MCF 10A (cell line): ENCODE data around the gene RNASEL. TPM values are rescaled to one million over a fixed set of nuclear protein-coding genes. Genes with fewer than 3 reads are reported as not detected.
A peak's percentile ranks its signal among the peaks of the same experiment; 100 is the strongest.

Source experiments
- BruUV-seq: library from RNA; stranded (reverse); fragments of 400-500 nt; replicated peaks from 2 replicates; lab custom pipeline; 2021; lab: Mats Ljungman, UMichigan
- CTCF ChIA-PET: fragments of 300-600 bp; sonication (Branson Sonifier 250); formaldehyde crosslinking; extraction: SDS; loops from one replicate; lab custom pipeline; 2021; ENCODE audit warnings: antibody characterized with exemption, inconsistent platforms; lab: Yijun Ruan, JAX
- POLR2A ChIA-PET: fragments of 300-600, 350-650 bp; sonication (Branson Sonifier 250); formaldehyde crosslinking; extraction: SDS; loops from one replicate; lab custom pipeline; 2020; ENCODE audit warnings: antibody characterized with exemption, inconsistent platforms; lab: Yijun Ruan, JAX
- DNase-seq: peaks from one replicate; pipeline ENCODE4 v3.0.0-alpha.2; 2018; ENCODE audit not compliant: unreplicated experiment
- H3K27ac Mint-ChIP-seq: one replicate; pipeline ENCODE4 v1.8.0; 2022; ENCODE audit warnings: mild to moderate bottlenecking, low read depth, mixed read lengths; ENCODE audit not compliant: unreplicated experiment
- H3K27me3 Mint-ChIP-seq: one replicate; pipeline ENCODE4 v1.8.0; 2022; ENCODE audit warnings: mixed read lengths; ENCODE audit not compliant: insufficient read depth, unreplicated experiment
- H3K36me3 Mint-ChIP-seq: one replicate; pipeline ENCODE4 v1.8.0; 2022; ENCODE audit warnings: mild to moderate bottlenecking, moderate library complexity, mixed read lengths; ENCODE audit not compliant: insufficient read depth, unreplicated experiment
- H3K4me1 Mint-ChIP-seq: one replicate; pipeline ENCODE4 v1.8.0; 2022; ENCODE audit warnings: mixed read lengths; ENCODE audit not compliant: insufficient read depth, unreplicated experiment
- H3K4me3 Mint-ChIP-seq: one replicate; pipeline ENCODE4 v1.8.0; 2022; ENCODE audit warnings: mild to moderate bottlenecking, moderate library complexity, mixed read lengths; ENCODE audit not compliant: unreplicated experiment
- H3K9me3 Mint-ChIP-seq: one replicate; pipeline ENCODE4 v1.8.0; 2022; ENCODE audit warnings: mixed read lengths; ENCODE audit not compliant: unreplicated experiment
- CTCF ChIP-seq: fragments of 200-600 bp; IDR thresholded peaks from one replicate; pipeline ENCODE4 v1.8.0; 2022; ENCODE audit warnings: antibody characterized with exemption, mild to moderate bottlenecking; ENCODE audit not compliant: unreplicated experiment
- intact Hi-C: fragments of 100-400 bp; cut with micrococcal nuclease; formaldehyde crosslinking; loops from 2 replicates; pipeline ENCODE4 v1.14.1; 2022
- total RNA-seq: library from RNA; stranded (reverse); gene quantifications from 2 replicates; pipeline ENCODE4 v1.2.3, GENCODE V29; 2022

The RNASEL gene
- total RNA-seq, 1 experiment from 2014 or later, result 4.2 TPM

GRCh38 chr1:182631954-182632353 is 42.9 kb upstream of the RNASEL start:
- Mint-ChIP-seq H3K27ac (no peak overlapping the region), H3K4me3 (no peak overlapping the region), H3K36me3 (no peaks in the 10 kb centered on the region), H3K9me3 (no peaks in the 10 kb centered on the region), H3K4me1 (peaks cover 10% of the 10 kb centered on the region), H3K27me3 (no peaks in the 10 kb centered on the region)
- POLR2A ChIA-PET, result no interaction called here
- DNase-seq, result no peak
- CTCF ChIA-PET, result interaction anchor here (0.7 to 1.8 kb wide), 3 partner anchors 12 to 1153 kb away, joined by 3 to 4 read pairs (median 3); no protein-coding TSS in a partner anchor
- intact Hi-C loops, result no loop called here
- no TSS peak for BruUV-seq
- no peak for TF ChIP-seq CTCF

GRCh38 chr1:182631053-182631677 is 42.1 kb upstream of the RNASEL start:
- no peak for TF ChIP-seq CTCF
- H3K27me3 Mint-ChIP-seq, result no peaks in the 10 kb centered on the region
- H3K36me3 Mint-ChIP-seq, result no peaks in the 10 kb centered on the region
- intact Hi-C loops, result no loop called here
- CTCF ChIA-PET, result interaction anchor here (1.8 to 8.2 kb wide), 2 partner anchors 11 to 152 kb away, joined by 3 to 42 read pairs; no protein-coding TSS in a partner anchor
- DNase-seq, result no peak
- peaks cover 18% of the 10 kb centered on the region for H3K4me1 Mint-ChIP-seq
- H3K27ac Mint-ChIP-seq, result no peak overlapping the region
- BruUV-seq, result no TSS peak
- no peaks in the 10 kb centered on the region for H3K9me3 Mint-ChIP-seq
- H3K4me3 Mint-ChIP-seq, result no peak overlapping the region
- POLR2A ChIA-PET, result interaction anchor here (2.7 kb wide), 1 partner anchor 13 kb away, joined by 9 read pairs; no protein-coding TSS in a partner anchor

GRCh38 chr1:182630586-182630985 is 41.5 kb upstream of the RNASEL start:
- no peak overlapping the region for H3K4me3 Mint-ChIP-seq
- intact Hi-C loops, result no loop called here
- ChIA-PET CTCF (interaction anchor here (0.7 to 8.2 kb wide), 2 partner anchors 27 to 153 kb away, joined by 3 to 42 read pairs; no protein-coding TSS in a partner anchor), POLR2A (interaction anchor here (2.7 kb wide), 1 partner anchor 12 kb away, joined by 9 read pairs; no protein-coding TSS in a partner anchor)
- H3K27ac Mint-ChIP-seq, result no peak overlapping the region
- H3K27me3 Mint-ChIP-seq, result no peaks in the 10 kb centered on the region
- TF ChIP-seq CTCF, result no peak
- no peaks in the 10 kb centered on the region for H3K9me3 Mint-ChIP-seq
- no TSS peak for BruUV-seq
- H3K36me3 Mint-ChIP-seq, result no peaks in the 10 kb centered on the region
- H3K4me1 Mint-ChIP-seq, result peaks cover 24% of the 10 kb centered on the region
- no peak for DNase-seq

GRCh38 chr1:182629499-182630096 is 40.5 kb upstream of the RNASEL start:
- Mint-ChIP-seq H3K9me3 (no peaks in the 10 kb centered on the region), H3K27ac (peak overlapping the region; percentile 4), H3K27me3 (no peaks in the 10 kb centered on the region), H3K36me3 (no peaks in the 10 kb centered on the region), H3K4me1 (peaks cover 34% of the 10 kb centered on the region), H3K4me3 (no peak overlapping the region)
- no peak for DNase-seq
- ChIA-PET CTCF (interaction anchor here (0.5 to 8.2 kb wide), 6 partner anchors 11 to 154 kb away, joined by 3 to 42 read pairs (median 4); no protein-coding TSS in a partner anchor), POLR2A (interaction anchor here (0.6 to 2.7 kb wide), 4 partner anchors 11 to 489 kb away, joined by 3 to 9 read pairs (median 3); no protein-coding TSS in a partner anchor)
- no peak for TF ChIP-seq CTCF
- intact Hi-C loops, result no loop called here
- BruUV-seq, result no TSS peak
